ENCODE data around the gene WDR81. TPM values are rescaled to one million over a fixed set of nuclear protein-coding genes. Genes with fewer than 3 reads are reported as not detected.

Gene WDR81
- total and polyA plus RNA-seq, 2 experiments from 2014 or later, result 3.5 to 14.5 TPM

DNA sequence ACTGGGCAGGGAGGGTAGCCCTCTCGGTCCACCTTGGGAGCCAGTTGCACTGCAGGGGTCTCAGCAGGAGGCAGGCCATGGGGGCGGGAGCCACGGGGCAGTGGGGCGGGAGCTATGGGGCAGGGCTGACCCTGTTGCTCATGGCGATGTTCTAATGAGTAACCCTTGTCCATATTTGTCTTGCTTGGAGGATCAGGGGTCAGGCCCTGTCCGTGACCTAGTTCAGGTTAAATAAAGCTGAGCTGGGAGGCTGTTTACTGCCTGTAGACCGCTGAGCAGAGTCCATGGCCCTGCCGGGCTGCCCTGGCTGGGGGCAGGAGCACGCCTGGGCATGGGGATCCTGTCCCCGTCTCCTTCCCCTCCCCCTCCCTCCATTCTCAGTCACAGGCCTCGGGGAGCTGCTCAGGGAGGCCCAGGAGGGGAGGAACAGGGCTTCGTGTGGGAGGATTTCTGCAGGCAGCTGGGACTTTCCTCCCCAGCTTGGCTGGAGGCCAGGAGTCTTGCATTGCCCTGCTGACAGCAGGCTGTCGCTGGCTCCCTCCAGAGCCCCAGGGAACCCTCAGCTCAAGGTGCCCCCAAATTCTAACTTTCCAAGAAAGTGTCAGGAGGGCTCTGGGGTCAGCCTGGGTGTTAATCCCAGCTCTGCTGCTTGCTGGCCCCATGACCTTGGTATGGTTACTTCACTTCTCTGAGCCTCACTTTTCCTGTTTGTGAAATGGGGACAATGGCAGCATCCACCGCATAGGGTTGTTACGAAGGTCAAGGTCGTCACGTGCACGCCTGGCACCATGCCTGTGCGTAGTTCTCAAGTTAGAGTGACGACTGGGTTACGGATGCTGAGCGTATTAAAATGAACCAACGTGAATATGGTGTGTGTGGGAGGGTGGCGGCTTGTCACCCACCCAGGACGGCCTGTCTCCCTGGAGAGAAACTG lies 12.1 kb downstream of the WDR81 start:
- peaks cover 12% of the 10 kb centered on the region for H3K36me3 Mint-ChIP-seq (ENCODE audit: low read depth)
- H4K20me1 ChIP-seq (replicated peaks; ENCODE audit: insufficient read depth), result no peaks in the 10 kb centered on the region
- H3K9me2 ChIP-seq (ENCODE audit: insufficient read depth), result no peaks in the 10 kb centered on the region
- TF ChIP-seq ZNF114 (CRISPR knock-in tag; IDR thresholded peaks at IDR 0.05) (no peak), NANOG (IDR thresholded peaks at IDR 0.05; ENCODE audit: borderline replicate concordance) (no peak), STAT1 (IDR thresholded peaks at IDR 0.05; ENCODE audit: unreplicated experiment) (no peak)
- TF ChIP-seq, protein P1, sequence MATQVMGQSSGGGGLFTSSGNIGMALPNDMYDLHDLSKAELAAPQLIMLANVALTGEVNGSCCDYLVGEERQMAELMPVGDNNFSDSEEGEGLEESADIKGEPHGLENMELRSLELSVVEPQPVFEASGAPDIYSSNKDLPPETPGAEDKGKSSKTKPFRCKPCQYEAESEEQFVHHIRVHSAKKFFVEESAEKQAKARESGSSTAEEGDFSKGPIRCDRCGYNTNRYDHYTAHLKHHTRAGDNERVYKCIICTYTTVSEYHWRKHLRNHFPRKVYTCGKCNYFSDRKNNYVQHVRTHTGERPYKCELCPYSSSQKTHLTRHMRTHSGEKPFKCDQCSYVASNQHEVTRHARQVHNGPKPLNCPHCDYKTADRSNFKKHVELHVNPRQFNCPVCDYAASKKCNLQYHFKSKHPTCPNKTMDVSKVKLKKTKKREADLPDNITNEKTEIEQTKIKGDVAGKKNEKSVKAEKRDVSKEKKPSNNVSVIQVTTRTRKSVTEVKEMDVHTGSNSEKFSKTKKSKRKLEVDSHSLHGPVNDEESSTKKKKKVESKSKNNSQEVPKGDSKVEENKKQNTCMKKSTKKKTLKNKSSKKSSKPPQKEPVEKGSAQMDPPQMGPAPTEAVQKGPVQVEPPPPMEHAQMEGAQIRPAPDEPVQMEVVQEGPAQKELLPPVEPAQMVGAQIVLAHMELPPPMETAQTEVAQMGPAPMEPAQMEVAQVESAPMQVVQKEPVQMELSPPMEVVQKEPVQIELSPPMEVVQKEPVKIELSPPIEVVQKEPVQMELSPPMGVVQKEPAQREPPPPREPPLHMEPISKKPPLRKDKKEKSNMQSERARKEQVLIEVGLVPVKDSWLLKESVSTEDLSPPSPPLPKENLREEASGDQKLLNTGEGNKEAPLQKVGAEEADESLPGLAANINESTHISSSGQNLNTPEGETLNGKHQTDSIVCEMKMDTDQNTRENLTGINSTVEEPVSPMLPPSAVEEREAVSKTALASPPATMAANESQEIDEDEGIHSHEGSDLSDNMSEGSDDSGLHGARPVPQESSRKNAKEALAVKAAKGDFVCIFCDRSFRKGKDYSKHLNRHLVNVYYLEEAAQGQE (IDR thresholded peaks at IDR 0.05; ENCODE audit: unreplicated experiment), result no peak
- TF ChIP-seq, protein P2, sequence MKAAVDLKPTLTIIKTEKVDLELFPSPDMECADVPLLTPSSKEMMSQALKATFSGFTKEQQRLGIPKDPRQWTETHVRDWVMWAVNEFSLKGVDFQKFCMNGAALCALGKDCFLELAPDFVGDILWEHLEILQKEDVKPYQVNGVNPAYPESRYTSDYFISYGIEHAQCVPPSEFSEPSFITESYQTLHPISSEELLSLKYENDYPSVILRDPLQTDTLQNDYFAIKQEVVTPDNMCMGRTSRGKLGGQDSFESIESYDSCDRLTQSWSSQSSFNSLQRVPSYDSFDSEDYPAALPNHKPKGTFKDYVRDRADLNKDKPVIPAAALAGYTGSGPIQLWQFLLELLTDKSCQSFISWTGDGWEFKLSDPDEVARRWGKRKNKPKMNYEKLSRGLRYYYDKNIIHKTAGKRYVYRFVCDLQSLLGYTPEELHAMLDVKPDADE (IDR thresholded peaks at IDR 0.05), result no peak
- DNase-seq (ENCODE audit: low spot score) (no peak), ATAC-seq (peak; percentile 58)
- no peaks in the 10 kb centered on the region for H3K79me2 ChIP-seq (replicated peaks; ENCODE audit: insufficient read depth)
- no peaks in the 10 kb centered on the region for H3K36me3 ChIP-seq (ENCODE audit: insufficient read depth)
- no peaks in the 10 kb centered on the region for H3F3A ChIP-seq (replicated peaks; ENCODE audit: low read depth)
- H3K27ac Mint-ChIP-seq, result peak overlapping the region; percentile 67
- H3K9me3 Mint-ChIP-seq, result peaks cover 14% of the 10 kb centered on the region; the same call in 2 of the 3 replicates
- H3K4me1 Mint-ChIP-seq, result peaks cover 3% of the 10 kb centered on the region; the same call in 2 of the 3 replicates
- no peak overlapping the region for H3K4me3 Mint-ChIP-seq
- no peak overlapping the region for H3K4me2 ChIP-seq
- no peak overlapping the region for H3K4me3 ChIP-seq
- no peaks in the 10 kb centered on the region for H3K4me1 ChIP-seq (ENCODE audit: insufficient read depth)
- no peaks in the 10 kb centered on the region for H3K27me3 ChIP-seq (ENCODE audit: insufficient read depth)
- peaks cover 11% of the 10 kb centered on the region for H3K27me3 Mint-ChIP-seq (ENCODE audit: insufficient read depth, low read depth, poor library complexity)
- no peak overlapping the region for H3K27ac ChIP-seq (ENCODE audit: low read depth)
- no peak overlapping the region for H2AFZ ChIP-seq

DNA sequence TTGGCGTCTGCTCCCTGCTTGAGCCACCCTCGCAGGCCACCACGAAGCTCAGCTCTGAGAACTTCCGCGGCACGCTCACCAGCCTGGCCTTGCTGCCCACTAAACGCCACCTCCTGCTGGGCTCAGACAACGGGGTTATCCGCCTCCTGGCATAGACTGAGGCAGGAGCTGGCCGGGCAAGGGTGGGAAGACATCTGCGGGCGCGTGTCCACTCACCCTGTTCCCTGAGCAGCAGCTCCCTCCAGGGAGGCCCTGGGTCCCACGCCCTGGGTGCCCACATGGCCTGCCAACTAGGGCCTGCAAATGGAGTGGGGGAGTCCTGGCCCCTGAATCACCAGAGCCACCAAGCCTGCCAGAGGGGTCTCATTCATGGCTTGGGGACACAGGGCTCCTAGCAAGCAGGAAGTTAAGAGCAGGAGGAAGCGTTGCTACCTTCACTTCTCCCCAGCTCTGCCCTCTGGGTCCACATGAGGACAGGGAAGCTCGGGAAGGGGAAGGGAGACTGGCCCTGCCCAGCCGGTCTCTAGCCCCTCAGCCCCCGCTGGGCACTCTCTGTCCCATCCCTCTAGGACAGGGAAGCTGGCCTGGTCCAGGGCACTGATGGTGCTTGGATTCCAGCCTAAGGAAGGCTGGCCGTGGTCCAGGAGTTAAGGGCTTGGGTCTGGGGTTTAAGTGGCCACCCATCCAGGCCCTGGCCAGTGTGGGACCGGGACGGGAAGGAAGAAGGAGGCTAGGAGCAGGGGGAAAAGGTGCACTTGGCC lies 13.2 kb downstream of the WDR81 start:
- no peak overlapping the region for H3K4me2 ChIP-seq
- H3K4me3 Mint-ChIP-seq, result no peak overlapping the region
- H3F3A ChIP-seq (replicated peaks; ENCODE audit: low read depth), result no peaks in the 10 kb centered on the region
- peaks cover 12% of the 10 kb centered on the region for H3K36me3 Mint-ChIP-seq (ENCODE audit: low read depth)
- peaks cover 24% of the 10 kb centered on the region; the same call in 2 of the 3 replicates for H3K9me3 Mint-ChIP-seq
- H3K4me1 ChIP-seq (ENCODE audit: insufficient read depth), result no peaks in the 10 kb centered on the region
- no peak overlapping the region for H3K4me3 ChIP-seq
- DNase-seq (ENCODE audit: low spot score) (no peak), ATAC-seq (no peak)
- H3K27ac ChIP-seq (ENCODE audit: low read depth), result no peak overlapping the region
- H3K79me2 ChIP-seq (replicated peaks; ENCODE audit: insufficient read depth), result no peaks in the 10 kb centered on the region
- H3K9me2 ChIP-seq (ENCODE audit: insufficient read depth), result no peaks in the 10 kb centered on the region
- H3K27ac Mint-ChIP-seq, result no peak overlapping the region
- H3K27me3 ChIP-seq (ENCODE audit: insufficient read depth), result no peaks in the 10 kb centered on the region
- H3K4me1 Mint-ChIP-seq, result peaks cover 3% of the 10 kb centered on the region; the same call in 2 of the 3 replicates
- no peak overlapping the region for H2AFZ ChIP-seq
- no peaks in the 10 kb centered on the region for H3K36me3 ChIP-seq (ENCODE audit: insufficient read depth)
- no peaks in the 10 kb centered on the region for H4K20me1 ChIP-seq (replicated peaks; ENCODE audit: insufficient read depth)
- H3K27me3 Mint-ChIP-seq (ENCODE audit: insufficient read depth, low read depth, poor library complexity), result peaks cover 11% of the 10 kb centered on the region
- TF ChIP-seq, protein P2 (IDR thresholded peaks at IDR 0.05), result no peak
- TF ChIP-seq EZH2phosphoT487 (IDR thresholded peaks at IDR 0.05; ENCODE audit: unreplicated experiment) (no peak), ZNF114 (CRISPR knock-in tag; IDR thresholded peaks at IDR 0.05) (no peak), JUNB (IDR thresholded peaks at IDR 0.05; ENCODE audit: unreplicated experiment) (no peak), STAT1 (IDR thresholded peaks at IDR 0.05; ENCODE audit: unreplicated experiment) (no peak), NANOG (IDR thresholded peaks at IDR 0.05; ENCODE audit: borderline replicate concordance) (no peak), POLR2AphosphoS5 (IDR thresholded peaks at IDR 0.05; ENCODE audit: low read depth) (no peak), EZH2 (IDR thresholded peaks at IDR 0.05; ENCODE audit: low read depth, unreplicated experiment) (no peak)
- TF ChIP-seq, protein P1 (IDR thresholded peaks at IDR 0.05; ENCODE audit: unreplicated experiment), result no peak
